GM18507 (cell line): ENCODE data around the gene TWIST2.

ENCODE experiments used
- DNase-seq: peaks from one replicate; pipeline ENCODE4 v3.0.0; 2011; ENCODE audit warnings: low read depth; ENCODE audit not compliant: insufficient read length; ENCODE audit errors: extremely low spot score
- FAIRE-seq: peaks from 2 replicates; lab custom pipeline; 2011; peaks lifted over from hg19 to GRCh38; lab: Jason Lieb, UNC

TWIST2 gene

DNA sequence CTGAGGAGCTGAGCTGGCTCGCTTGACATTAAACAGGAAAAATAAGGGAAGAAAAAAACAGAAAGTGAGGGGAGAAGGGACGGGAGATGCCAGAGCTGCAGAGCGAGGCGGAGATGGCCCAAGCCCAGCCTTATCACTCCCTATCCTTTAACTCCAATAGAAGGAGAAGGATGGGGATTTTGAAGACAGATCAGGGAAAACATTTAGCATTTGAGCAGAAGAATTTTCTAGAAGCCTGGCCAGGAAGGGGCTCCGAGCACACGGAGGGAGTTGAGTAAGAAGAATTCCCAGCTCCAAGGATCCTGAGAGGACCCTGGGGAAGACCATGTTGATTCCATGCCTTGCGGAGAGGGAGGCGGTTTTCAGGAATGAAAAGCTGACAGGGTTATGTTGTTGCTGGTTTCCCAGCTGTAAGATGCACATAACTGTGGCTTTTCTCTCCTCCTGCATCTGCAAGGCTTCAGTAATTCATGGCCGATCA lies 35.6 kb downstream of the TWIST2 start:
- FAIRE-seq = no peak
- DNase-seq = no peak

DNA sequence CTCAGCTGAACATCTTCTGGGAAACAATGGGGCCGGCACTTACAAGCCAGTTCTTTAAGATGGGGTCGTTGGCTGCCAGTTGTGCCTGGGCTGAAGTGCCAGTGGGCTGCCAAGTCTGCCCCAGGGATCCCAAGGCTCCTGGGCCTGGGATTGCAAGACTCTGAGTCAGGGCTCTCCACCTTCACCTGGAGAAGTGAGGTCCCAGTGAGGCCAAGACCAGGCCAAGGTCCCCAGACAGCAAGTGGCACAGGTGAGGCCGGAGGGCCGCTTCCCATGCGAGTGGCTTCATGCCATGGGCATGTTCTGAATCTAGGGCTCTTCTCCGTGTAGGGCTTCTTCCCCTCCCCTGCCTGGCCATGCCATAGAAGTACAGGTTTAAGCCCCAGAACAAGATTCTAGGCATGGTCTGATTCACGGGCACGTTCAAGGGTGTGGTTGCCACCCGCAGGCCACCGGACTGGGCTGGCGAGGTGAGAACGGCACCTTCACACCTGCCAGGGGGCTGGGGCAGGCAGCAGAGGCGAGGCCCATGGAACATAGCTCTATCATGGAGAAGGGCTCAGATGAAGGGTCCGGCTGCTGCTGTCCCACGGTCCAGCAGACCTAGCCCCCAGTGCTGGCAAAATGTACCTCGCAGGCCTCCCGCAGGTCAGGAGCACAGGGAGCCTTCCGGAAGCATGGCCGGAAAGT lies 36.4 kb downstream of the TWIST2 start:
- FAIRE-seq = no peak
- DNase-seq = no peak

DNA sequence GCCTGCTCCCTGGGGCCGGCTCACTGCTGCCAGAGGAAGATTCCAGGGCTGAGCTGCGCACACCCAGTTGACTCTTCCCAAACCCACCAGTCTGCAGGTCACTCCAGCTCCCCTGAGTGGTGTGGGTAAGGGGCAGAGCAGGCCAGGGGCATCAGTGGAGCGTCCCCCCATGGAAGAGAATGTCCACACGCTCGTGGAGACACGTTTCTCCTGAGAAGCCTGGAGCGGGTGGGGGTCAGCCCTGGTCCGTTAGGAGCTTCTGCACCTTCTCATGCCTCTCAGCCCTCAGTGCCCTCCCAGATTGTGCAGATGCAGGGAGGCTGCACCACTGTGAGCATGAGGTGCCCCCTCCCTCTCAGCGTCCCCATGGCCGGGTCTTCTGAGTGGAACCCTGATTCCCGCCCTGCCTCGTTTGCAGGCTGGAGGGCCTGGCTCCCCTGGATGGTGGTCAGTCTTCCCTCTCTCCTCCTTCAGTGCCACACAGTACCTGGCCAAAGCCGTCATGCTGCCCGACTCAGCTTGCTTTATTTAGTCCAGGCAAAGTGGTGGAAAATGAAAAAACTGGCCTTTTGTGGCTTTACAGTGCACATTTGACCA lies 37.0 kb downstream of the TWIST2 start:
- FAIRE-seq (no peak), DNase-seq (no peak)

DNA sequence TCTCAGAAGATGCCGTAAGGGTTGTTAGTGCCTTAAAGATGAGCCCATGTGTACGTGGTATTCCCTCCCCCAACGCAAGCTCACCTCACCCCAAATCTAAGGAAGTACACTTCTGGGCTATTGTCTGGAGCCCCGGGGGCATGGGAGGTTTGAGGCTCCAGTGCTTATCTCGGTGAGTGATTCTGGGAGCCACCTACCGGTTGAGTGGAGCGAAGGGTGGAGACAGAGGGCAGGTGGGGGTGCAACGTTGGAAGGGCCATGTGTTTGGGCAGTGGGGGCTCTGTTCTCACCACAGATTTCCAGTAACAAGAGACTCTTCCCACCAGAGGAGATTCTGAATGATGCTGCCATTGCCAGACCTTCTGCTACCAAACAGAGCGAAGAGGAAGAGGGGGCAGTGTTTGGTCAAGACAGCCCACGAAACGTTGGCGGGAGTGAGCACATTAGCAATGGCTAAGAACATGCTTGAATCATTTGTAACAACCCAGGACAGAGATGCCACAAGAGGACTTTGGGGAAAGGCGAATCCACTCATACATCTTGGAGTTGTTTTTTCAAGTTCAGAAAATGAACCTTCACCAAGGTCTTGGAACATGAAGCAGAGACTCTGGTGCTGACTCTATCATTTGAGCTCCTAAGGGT lies 38.7 kb downstream of the TWIST2 start:
- DNase-seq (no peak), FAIRE-seq (no peak)

- DNase-seq = no peak
- FAIRE-seq = no peak
These were observed 39.7 kb downstream of the TWIST2 start for GRCh38 chr2:238887616-238888015.

GRCh38 chr2:238888781-238889180 lies 40.9 kb downstream of the TWIST2 start:
- DNase-seq (no peak), FAIRE-seq (no peak)

DNA sequence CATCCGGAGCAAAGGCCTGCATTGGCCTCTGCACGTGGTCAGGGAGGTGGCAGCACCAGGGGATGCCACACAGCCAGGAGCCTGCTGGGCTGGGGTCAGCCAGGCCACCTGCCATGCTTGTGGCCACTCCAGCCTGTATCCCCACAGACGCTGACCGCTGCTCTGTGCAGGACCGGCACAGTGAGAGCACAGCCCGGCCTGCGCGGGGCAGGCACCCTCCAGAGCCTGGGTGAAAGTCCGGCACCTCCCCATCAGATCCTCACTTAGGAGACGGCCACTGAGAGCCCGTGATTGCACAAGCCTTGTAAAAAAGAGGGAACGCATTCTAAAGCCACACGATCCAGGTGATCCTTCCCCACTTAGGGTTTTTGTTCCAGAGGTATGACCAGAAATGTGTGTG lies 42.2 kb downstream of the TWIST2 start:
- no peak for DNase-seq
- FAIRE-seq = no peak

GRCh38 chr2:238890618-238891456 lies 43.0 kb downstream of the TWIST2 start:
- FAIRE-seq (no peak), DNase-seq (no peak)

DNA sequence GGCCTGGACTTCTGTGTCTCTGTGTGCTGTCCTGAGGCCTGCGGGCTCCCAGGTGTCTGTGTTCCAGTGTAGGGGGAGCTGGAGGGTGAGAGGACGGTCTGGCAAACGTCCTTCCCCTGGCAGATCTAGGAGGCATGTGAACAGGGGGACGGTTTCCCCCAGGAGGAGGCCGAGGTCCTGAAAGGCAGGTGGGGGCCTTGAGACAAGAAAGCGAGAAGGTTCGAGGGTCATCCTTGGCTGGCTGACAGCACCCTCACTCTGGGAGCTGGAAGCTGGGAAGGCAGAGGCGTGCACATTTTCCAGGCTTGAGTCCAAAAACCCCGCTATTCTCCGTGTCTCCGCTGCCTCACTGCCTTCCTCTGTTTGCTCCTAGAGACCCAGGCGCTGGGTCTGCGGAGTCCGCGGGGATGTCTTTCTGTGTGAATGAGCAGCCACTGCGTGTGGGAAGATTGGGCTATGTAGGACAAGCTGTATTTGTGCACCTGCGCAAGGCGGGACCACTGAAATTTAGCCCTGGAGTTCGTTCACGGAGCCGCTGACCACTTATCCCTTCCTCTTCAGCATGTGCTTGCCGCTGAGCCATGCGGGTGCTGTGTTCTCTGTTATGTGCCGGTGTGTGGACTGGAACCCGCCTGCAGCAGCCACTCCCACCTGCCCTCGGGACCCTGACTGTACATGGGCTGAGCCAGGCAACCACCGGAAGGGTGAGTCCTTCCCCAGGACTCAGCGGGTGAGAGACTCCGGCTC lies 43.7 kb downstream of the TWIST2 start:
- DNase-seq = no peak
- no peak for FAIRE-seq

GRCh38 chr2:238892204-238892500 lies 44.3 kb downstream of the TWIST2 start:
- DNase-seq (no peak), FAIRE-seq (no peak)

DNA sequence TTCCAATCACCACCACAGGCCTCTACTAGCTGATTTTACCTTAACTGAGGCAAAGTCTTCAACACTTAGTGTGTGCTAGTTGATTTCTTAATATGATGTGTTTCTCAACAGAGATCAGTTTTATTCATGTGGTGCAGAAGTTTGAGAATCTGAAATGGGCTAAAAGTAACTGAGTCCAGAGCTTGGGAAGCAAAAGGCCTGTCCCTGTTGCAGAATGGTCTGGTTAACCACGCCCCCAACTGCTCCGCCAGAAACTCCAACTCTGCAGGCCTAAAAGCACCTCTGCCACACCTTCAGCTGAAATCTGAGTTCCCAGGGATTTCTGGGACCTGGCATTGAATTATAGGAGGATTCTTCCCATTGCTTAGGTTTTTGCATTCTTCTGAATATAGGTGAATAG lies 44.9 kb downstream of the TWIST2 start:
- FAIRE-seq = no peak
- DNase-seq = no peak

DNA sequence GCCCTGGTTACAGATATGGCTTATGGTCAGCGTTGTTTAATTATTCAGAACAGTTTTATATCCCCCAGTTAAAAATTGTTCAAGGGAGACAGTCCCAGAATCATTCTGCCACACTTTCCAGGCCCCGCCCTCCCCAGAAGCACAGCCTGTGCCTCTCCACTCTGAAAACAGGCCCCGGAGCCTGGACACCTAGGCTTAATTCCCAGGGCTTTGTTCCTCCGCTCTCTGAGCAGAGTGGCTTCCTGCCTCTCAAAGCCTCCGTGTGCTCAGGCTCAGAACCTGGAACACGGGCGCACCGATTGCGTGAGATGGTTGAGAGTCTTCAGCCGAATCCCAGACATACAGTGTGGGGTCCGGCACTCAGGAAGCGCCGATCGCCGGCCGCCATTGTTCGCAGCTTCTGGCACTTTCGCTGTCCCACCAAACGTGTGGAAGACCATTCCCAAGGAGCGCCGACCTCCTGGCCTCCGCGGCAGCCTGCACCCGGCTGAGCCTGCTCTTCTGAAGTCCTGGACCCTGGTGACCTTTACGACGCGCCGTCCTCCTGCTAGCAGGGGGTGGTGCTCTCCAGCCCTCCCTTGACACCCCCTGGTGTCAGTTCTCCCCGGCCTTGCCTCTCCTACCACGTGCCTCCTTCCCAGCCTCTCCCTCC lies 45.6 kb downstream of the TWIST2 start:
- no peak for FAIRE-seq
- no peak for DNase-seq

DNA sequence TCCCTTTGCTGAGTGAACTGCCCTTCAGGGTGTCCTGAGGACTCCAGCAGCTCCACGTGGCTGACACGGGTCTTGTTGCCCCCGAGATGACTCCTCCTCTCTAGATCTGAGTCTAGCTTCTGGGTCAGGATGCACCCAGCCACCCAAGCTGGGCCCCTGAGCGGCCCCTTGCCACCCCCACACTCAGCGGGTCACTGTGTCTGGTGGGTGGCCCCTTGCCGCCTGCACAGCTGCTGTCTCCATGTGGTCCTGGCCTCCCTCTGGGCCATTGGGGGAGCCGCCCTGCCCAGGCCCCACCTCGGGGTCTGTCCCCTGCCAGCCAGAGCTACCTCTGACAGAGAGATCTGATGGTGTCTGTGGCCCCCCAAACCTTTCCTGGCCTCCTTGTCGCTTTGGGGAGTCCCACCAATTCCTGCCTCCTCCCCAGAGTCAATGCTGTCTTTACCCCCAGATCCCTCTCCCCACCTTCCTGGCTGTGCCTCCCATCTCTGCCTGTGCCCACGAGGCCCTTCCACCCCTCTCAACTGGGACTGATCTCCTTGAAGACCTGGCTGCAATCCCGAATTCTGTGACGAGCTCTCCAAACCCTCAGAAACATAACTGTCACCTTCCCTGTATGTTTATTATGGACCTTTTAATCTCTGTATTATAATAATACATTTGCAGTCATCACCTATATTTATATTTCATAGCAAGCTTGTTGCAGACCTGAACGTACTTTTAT lies 46.5 kb downstream of the TWIST2 start:
- DNase-seq (no peak), FAIRE-seq (no peak)

DNA sequence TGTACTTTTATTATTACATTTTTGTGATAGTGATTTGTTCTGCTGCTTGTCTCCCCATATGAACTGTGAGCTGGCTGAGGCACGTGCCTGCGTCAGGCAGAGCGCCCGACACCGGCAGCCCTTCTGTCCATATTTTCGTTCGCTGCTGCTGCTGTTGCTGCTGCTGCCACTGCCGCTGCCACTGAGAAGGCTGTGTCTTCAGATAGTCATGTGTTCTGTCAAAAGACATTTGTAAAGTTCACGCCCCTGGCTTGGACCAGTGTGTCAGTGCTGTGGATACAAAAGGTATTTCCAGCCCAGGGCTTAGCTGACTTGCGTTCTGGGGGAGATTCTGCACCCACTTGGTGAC lies 47.0 kb downstream of the TWIST2 start:
- FAIRE-seq = no peak
- DNase-seq = no peak

- DNase-seq (no peak), FAIRE-seq (no peak)
These were observed 47.5 kb downstream of the TWIST2 start for GRCh38 chr2:238895361-238895882.

- FAIRE-seq = no peak
- DNase-seq = no peak
These were observed 48.2 kb downstream of the TWIST2 start for GRCh38 chr2:238895891-238896600.

DNA sequence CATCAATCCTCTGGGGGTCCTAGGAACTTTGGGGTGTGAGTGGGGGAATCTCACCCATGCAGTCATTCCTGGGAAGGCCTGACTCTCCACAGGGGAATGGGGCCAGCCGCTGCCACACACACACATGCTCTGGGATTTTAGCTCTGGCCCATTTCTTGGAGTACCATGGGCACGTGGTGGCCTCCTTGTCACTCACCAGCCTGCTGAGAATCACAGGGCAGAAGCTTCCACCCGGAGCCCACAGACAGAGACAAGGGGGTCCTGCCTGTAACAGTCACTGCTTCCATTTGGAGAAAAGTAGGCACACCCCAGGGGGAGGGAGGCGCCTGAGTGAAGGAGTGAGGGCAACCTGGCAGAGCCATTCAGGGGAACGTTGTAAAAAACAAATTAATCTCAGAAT lies 48.8 kb downstream of the TWIST2 start:
- FAIRE-seq (no peak), DNase-seq (no peak)
